Measurements from ENCODE around the gene SLFN5. TPM values are rescaled to one million over a fixed set of nuclear protein-coding genes. Genes with fewer than 3 reads are reported as not detected.

The SLFN5 gene
- total RNA-seq, 6 experiments from 2014 or later: 55.2 to 64.0 (median 56.1) TPM

DNA sequence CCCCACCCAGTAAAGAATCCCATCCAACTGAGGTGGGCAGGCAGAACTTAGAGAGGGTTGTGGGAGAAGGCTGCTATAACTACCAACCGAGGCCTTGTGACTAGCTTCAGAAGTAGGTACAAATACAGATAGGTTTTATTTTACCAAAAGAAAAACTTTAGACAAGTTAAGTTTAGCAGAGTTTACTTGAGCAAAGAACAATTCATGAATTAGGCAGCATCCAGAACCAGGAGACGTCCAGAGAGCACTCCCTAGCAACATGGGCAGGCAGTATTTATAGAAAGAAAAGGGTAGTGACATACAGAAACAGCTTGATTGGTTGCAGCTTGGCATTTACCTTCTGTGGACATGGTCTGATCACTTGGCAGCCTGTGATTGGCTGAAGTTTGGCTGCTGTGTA is 42.1 kb downstream of the SLFN5 start:
- no peaks in the 10 kb centered on the region; the same call in 1 of the 2 replicates for H3K4me1 Mint-ChIP-seq (ENCODE audit: low read depth)
- peaks cover 10% of the 10 kb centered on the region; the same call in 1 of the 2 replicates for H3K36me3 Mint-ChIP-seq (ENCODE audit: low read depth)
- TF ChIP-seq, protein P1, sequence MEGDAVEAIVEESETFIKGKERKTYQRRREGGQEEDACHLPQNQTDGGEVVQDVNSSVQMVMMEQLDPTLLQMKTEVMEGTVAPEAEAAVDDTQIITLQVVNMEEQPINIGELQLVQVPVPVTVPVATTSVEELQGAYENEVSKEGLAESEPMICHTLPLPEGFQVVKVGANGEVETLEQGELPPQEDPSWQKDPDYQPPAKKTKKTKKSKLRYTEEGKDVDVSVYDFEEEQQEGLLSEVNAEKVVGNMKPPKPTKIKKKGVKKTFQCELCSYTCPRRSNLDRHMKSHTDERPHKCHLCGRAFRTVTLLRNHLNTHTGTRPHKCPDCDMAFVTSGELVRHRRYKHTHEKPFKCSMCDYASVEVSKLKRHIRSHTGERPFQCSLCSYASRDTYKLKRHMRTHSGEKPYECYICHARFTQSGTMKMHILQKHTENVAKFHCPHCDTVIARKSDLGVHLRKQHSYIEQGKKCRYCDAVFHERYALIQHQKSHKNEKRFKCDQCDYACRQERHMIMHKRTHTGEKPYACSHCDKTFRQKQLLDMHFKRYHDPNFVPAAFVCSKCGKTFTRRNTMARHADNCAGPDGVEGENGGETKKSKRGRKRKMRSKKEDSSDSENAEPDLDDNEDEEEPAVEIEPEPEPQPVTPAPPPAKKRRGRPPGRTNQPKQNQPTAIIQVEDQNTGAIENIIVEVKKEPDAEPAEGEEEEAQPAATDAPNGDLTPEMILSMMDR (IDR thresholded peaks at IDR 0.05): no peak
- no peak overlapping the region for H3K4me3 Mint-ChIP-seq
- H3K9me3 Mint-ChIP-seq: no peaks in the 10 kb centered on the region; the same call in 1 of the 2 replicates
- H3K27ac Mint-ChIP-seq: no peak overlapping the region
- DNase-seq: no peak
- H3K27me3 Mint-ChIP-seq (ENCODE audit: insufficient read depth): peaks cover 8% of the 10 kb centered on the region

DNA sequence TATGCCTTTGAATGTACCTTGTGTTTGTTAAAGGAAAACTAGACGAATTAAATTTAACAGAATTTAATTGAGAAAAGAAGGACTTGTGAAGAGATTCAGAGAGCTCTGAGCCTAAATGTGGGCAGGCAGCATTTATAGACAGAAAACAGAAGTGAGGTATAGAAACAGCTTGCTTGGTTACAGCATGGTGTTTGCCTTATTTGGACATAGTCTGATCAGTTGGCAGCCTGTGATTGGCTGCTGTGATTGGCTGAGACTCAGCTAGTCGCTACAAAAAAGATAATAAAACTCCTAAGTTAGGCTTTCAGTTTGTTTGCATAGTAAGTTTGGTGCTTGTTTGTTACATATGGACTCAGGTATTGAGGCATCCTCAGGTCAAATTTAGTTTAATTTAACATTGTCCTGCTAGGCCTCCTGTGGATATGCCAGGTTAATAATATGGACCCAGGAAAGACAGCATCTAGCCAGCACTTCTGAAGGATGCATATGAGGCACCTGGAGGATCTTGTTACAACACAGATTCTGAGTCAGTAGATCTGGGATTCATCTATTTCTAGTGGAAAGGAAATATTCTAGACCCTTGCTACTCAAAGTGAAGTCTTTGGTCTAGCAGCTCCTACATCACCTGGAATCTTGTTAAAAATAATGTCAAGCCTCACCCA is 43.4 kb downstream of the SLFN5 start:
- DNase-seq: peak; percentile 2
- Mint-ChIP-seq H3K36me3 (ENCODE audit: low read depth) (peaks cover 10% of the 10 kb centered on the region; the same call in 1 of the 2 replicates), H3K4me3 (no peak overlapping the region), H3K27me3 (ENCODE audit: insufficient read depth) (peaks cover 8% of the 10 kb centered on the region), H3K9me3 (no peaks in the 10 kb centered on the region; the same call in 1 of the 2 replicates), H3K4me1 (ENCODE audit: low read depth) (peaks cover 4% of the 10 kb centered on the region), H3K27ac (no peak overlapping the region)
- TF ChIP-seq, protein P1 (IDR thresholded peaks at IDR 0.05): no peak

DNA sequence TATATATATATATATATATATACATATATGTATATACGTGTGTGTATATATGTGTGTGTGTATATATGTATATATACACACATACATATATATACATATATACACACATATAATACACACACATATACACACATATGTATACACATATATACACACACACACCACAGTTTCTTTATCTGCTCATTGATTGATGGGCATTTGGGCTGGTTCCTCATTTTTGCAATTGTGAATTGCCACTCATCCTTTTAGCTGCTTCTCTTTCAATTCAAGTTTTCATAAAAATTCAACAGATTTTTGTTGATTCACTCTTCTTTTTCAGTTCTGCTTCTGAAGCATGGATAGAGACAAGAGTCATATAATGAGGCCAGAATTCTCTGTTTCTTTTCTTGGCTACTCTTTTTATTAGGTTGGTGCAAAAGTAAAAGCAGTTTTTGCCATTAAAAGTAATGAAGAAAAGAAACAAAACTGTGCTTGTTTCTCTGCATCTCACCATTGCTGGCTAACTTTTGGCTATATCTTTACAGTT is 44.5 kb downstream of the SLFN5 start:
- TF ChIP-seq, protein P1 (IDR thresholded peaks at IDR 0.05): no peak
- Mint-ChIP-seq H3K4me3 (no peak overlapping the region), H3K27me3 (ENCODE audit: insufficient read depth) (peaks cover 8% of the 10 kb centered on the region), H3K9me3 (no peaks in the 10 kb centered on the region; the same call in 1 of the 2 replicates), H3K4me1 (ENCODE audit: low read depth) (peaks cover 15% of the 10 kb centered on the region), H3K36me3 (ENCODE audit: low read depth) (peaks cover 10% of the 10 kb centered on the region; the same call in 1 of the 2 replicates), H3K27ac (no peak overlapping the region)
- DNase-seq: no peak

DNA sequence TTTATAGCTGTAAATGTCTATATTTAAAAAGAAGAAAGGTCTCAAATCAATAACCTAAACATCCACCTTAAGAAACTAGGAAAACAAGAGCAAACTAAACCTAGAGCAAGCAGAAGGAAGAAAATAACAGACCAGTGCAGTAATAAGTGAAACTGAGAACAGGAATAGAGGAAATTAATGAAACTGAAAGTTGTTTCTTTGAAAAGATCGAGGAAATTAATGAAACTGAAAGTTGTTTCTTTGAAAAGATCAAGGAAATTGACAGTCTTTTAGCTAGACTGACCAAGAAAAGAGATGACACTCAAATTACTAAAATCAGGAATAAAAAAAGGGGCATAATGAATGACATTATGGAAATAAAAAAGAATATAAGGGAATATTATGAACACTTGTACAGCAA is 46.4 kb downstream of the SLFN5 start:
- peaks cover 6% of the 10 kb centered on the region for H3K27me3 Mint-ChIP-seq (ENCODE audit: insufficient read depth)
- TF ChIP-seq, protein P1 (IDR thresholded peaks at IDR 0.05): no peak
- no peak for DNase-seq

DNA sequence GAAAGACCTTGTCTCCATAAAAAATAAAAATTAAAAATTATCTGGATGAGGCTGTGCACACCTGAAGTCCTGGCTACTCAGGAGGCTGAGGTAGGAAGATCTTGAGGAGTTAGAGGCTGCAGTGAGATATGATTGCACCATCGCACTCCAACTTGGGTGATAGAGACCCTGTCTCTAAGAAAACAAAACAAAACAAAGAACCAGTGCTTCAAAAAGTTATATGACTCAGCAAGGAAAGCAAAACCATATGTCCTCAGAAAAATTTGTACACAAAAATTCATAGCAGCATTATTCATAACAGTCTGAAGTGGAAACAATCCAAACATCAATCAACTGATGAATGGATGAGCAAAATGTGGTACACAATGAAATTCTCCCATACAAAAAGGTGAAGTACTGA is 48.9 kb downstream of the SLFN5 start:
- Mint-ChIP-seq H3K4me3 (peak overlapping the region; percentile 29), H3K27me3 (ENCODE audit: insufficient read depth) (peaks cover 1% of the 10 kb centered on the region), H3K9me3 (peaks cover 9% of the 10 kb centered on the region; the same call in 1 of the 2 replicates), H3K4me1 (ENCODE audit: low read depth) (peaks cover 59% of the 10 kb centered on the region), H3K27ac (peak overlapping the region; percentile 51), H3K36me3 (ENCODE audit: low read depth) (peaks cover 19% of the 10 kb centered on the region)
- TF ChIP-seq, protein P1 (IDR thresholded peaks at IDR 0.05): no peak
- DNase-seq: peak; percentile 57

More for the DNA sequence above, 46.4 kb downstream of the SLFN5 start:
- H3K27ac Mint-ChIP-seq: peak overlapping the region; percentile 30; the same call in 1 of the 2 replicates
- peaks cover 34% of the 10 kb centered on the region for H3K4me1 Mint-ChIP-seq (ENCODE audit: low read depth)
- no peaks in the 10 kb centered on the region; the same call in 1 of the 2 replicates for H3K9me3 Mint-ChIP-seq
- H3K36me3 Mint-ChIP-seq (ENCODE audit: low read depth): peaks cover 10% of the 10 kb centered on the region; the same call in 1 of the 2 replicates
- peak overlapping the region; percentile 74 for H3K4me3 Mint-ChIP-seq

Data from HFFc6 (cell line).